BLaER1 treated with 17β-estradiol and CSF1 and Interleukin-3, amounts not matched to agents 10 nM and 100 nM (cell line): Measurements from ENCODE around the gene LOXL4.
A peak's percentile ranks its signal among the peaks of the same experiment; 100 is the strongest.

ENCODE experiments used
- H3K27ac ChIP-seq, 11 experiments: shearing (Covaris generic); formaldehyde crosslinking; 2 replicates each; pipeline ENCODE4 v1.8.1; 2022
- H3K27me3 ChIP-seq, 11 experiments: shearing (Covaris generic); formaldehyde crosslinking; 2 replicates each; pipeline ENCODE4 v1.8.1; 2022
- H3K36me3 ChIP-seq, 11 experiments: shearing (Covaris generic); formaldehyde crosslinking; 2 replicates each; pipeline ENCODE4 v1.8.1; 2022
- H3K4me1 ChIP-seq, 10 experiments: shearing (Covaris generic); formaldehyde crosslinking; 2 replicates each; pipeline ENCODE4 v1.8.1; 2022
- H3K4me2 ChIP-seq, 11 experiments: shearing (Covaris generic); formaldehyde crosslinking; 2 replicates each; pipeline ENCODE4 v1.8.1; 2022
- H3K4me3 ChIP-seq, 10 experiments: shearing (Covaris generic); formaldehyde crosslinking; 2 replicates each; pipeline ENCODE4 v1.8.1; 2022
- H3K9ac ChIP-seq, 11 experiments: shearing (Covaris generic); formaldehyde crosslinking; 2 replicates each; pipeline ENCODE4 v1.8.1; 2022
- H3K9me3 ChIP-seq, 11 experiments: shearing (Covaris generic); formaldehyde crosslinking; replicated peaks in 1 of 11; 2 replicates each; pipeline ENCODE4 v1.8.1; 2022
- H4K20me1 ChIP-seq, 11 experiments: shearing (Covaris generic); formaldehyde crosslinking; 2 replicates each; pipeline ENCODE4 v1.8.1; 2022
- Cebpa-rat ChIP-seq, 11 experiments: shearing (Covaris generic); IDR thresholded peaks; 2 replicates each; pipeline ENCODE4 v1.8.1; 2022

The LOXL4 gene

GRCh38 chr10:98267894-98268693 is at the start of gene LOXL4:
TSS of gene LOXL4 (minus strand) at chr10:98268194. CDS start at chr10:98263019, 5,175 bp downstream.
- TF ChIP-seq Cebpa-rat (IDR thresholded peaks at IDR 0.05), result no peak
- Histone ChIP-seq H4K20me1 (peaks cover 0 to 5% (median 0%) of the 10 kb centered on the region in 11 experiments; a peak in 1 of 22 replicates), H3K4me1 (peaks cover 5 to 83% (median 78%) of the 10 kb centered on the region in 10 experiments), H3K27ac (peak within 1 kb of the TSS in 8 of 11 experiments; percentile 39 to 66 (median 54); a peak in 15 of 22 replicates), H3K4me2 (peak within 1 kb of the TSS; percentile 70 to 95 (median 89)), H3K4me3 (peak within 1 kb of the TSS; percentile 46 to 68 (median 54)), H3K36me3 (no peaks in the 10 kb centered on the region), H3K9ac (peak within 1 kb of the TSS; percentile 49 to 73 (median 70); a peak in 21 of 22 replicates), H3K27me3 (peaks cover 0 to 32% (median 0%) of the 10 kb centered on the region in 11 experiments; a peak in 6 of 22 replicates), H3K9me3 (0 out of 22 replicates have a peak, but pooled peaks cover 0 to 2% (median 0%) of the 10 kb centered on the region in 11 experiments)

- Histone ChIP-seq H3K9ac (peak overlapping the region in 1 of 11 experiments; percentile 12; a peak in 1 of 22 replicates), H3K4me2 (peak overlapping the region; percentile 46 to 79 (median 75)), H4K20me1 (no peaks in the 10 kb centered on the region; a peak in 1 of 22 replicates), H3K27me3 (peaks cover 0 to 15% (median 0%) of the 10 kb centered on the region in 11 experiments; a peak in 4 of 22 replicates), H3K4me1 (peaks cover 42 to 67% (median 52%) of the 10 kb centered on the region in 10 experiments), H3K4me3 (no peak overlapping the region), H3K9me3 (peaks cover 0 to 8% (median 0%) of the 10 kb centered on the region in 11 experiments; a peak in 2 of 22 replicates), H3K36me3 (no peaks in the 10 kb centered on the region), H3K27ac (peak overlapping the region in 4 of 11 experiments; percentile 19 to 59 (median 37); a peak in 6 of 22 replicates)
- no peak for TF ChIP-seq Cebpa-rat (IDR thresholded peaks at IDR 0.05)
Observed at GRCh38 chr10:98316661-98317060, 48.7 kb upstream of the LOXL4 start.

- H3K27me3 ChIP-seq, result peaks cover 0 to 10% (median 0%) of the 10 kb centered on the region in 11 experiments; a peak in 3 of 22 replicates
- no peak for TF ChIP-seq Cebpa-rat (IDR thresholded peaks at IDR 0.05)
- H4K20me1 ChIP-seq, result no peaks in the 10 kb centered on the region; a peak in 1 of 22 replicates
- H3K27ac ChIP-seq, result peak overlapping the region in 4 of 11 experiments; percentile 19 to 59 (median 37); a peak in 4 of 22 replicates
- H3K4me2 ChIP-seq, result peak overlapping the region; percentile 46 to 79 (median 75)
- peaks cover 0 to 8% (median 0%) of the 10 kb centered on the region in 11 experiments; a peak in 2 of 22 replicates for H3K9me3 ChIP-seq
- no peak overlapping the region for H3K4me3 ChIP-seq
- H3K9ac ChIP-seq, result 0 out of 22 replicates have a peak overlapping the region, but pooled peaks of 1 of the 11 experiments have one; percentile 12
- no peaks in the 10 kb centered on the region for H3K36me3 ChIP-seq
- peaks cover 37 to 63% (median 47%) of the 10 kb centered on the region in 10 experiments for H3K4me1 ChIP-seq
Observed at GRCh38 chr10:98316170-98316569, 48.2 kb upstream of the LOXL4 start.

- Histone ChIP-seq H3K4me1 (peaks cover 27 to 53% (median 36%) of the 10 kb centered on the region in 10 experiments), H3K27ac (peak overlapping the region in 4 of 11 experiments; percentile 15 to 59 (median 37); a peak in 6 of 22 replicates), H3K9me3 (peaks cover 0 to 8% (median 0%) of the 10 kb centered on the region in 11 experiments; a peak in 2 of 22 replicates), H4K20me1 (no peaks in the 10 kb centered on the region), H3K9ac (no peak overlapping the region), H3K36me3 (no peaks in the 10 kb centered on the region), H3K27me3 (no peaks in the 10 kb centered on the region), H3K4me3 (no peak overlapping the region), H3K4me2 (peak overlapping the region in 5 of 11 experiments; percentile 75 to 79 (median 77); a peak in 10 of 22 replicates)
- TF ChIP-seq Cebpa-rat (IDR thresholded peaks at IDR 0.05), result peak in 4 of 11 experiments; percentile 14 to 74 (median 49); a peak in 4 of 22 replicates
Observed at GRCh38 chr10:98314532-98315284, 46.7 kb upstream of the LOXL4 start.

- TF ChIP-seq Cebpa-rat (IDR thresholded peaks at IDR 0.05), result no peak
- peaks cover 26 to 55% (median 36%) of the 10 kb centered on the region in 10 experiments for H3K4me1 ChIP-seq
- H3K9me3 ChIP-seq, result peaks cover 0 to 8% (median 0%) of the 10 kb centered on the region in 11 experiments; a peak in 2 of 22 replicates
- H3K4me3 ChIP-seq, result no peak overlapping the region
- no peaks in the 10 kb centered on the region for H4K20me1 ChIP-seq
- H3K4me2 ChIP-seq, result peak overlapping the region in 4 of 11 experiments; percentile 75 to 79 (median 78); a peak in 5 of 22 replicates
- no peaks in the 10 kb centered on the region for H3K27me3 ChIP-seq
- H3K27ac ChIP-seq, result no peak overlapping the region
- H3K36me3 ChIP-seq, result no peaks in the 10 kb centered on the region
- H3K9ac ChIP-seq, result no peak overlapping the region
Observed at GRCh38 chr10:98313598-98313997, 45.6 kb upstream of the LOXL4 start.

GRCh38 chr10:98312822-98313221 is 44.8 kb upstream of the LOXL4 start:
- no peaks in the 10 kb centered on the region for H4K20me1 ChIP-seq
- H3K27ac ChIP-seq, result no peak overlapping the region
- no peaks in the 10 kb centered on the region for H3K27me3 ChIP-seq
- H3K9ac ChIP-seq, result no peak overlapping the region
- peaks cover 26 to 53% (median 36%) of the 10 kb centered on the region in 10 experiments for H3K4me1 ChIP-seq
- peaks cover 0 to 2% (median 0%) of the 10 kb centered on the region in 11 experiments; a peak in 2 of 22 replicates for H3K9me3 ChIP-seq
- H3K4me3 ChIP-seq, result no peak overlapping the region
- H3K36me3 ChIP-seq, result no peaks in the 10 kb centered on the region
- peak overlapping the region in 2 of 11 experiments; percentile 75 to 77; a peak in 2 of 22 replicates for H3K4me2 ChIP-seq
- TF ChIP-seq Cebpa-rat (IDR thresholded peaks at IDR 0.05), result no peak

- Histone ChIP-seq H3K36me3 (no peaks in the 10 kb centered on the region), H3K27me3 (no peaks in the 10 kb centered on the region), H3K9ac (no peak overlapping the region), H4K20me1 (no peaks in the 10 kb centered on the region), H3K4me2 (no peak overlapping the region), H3K27ac (no peak overlapping the region), H3K4me3 (no peak overlapping the region), H3K4me1 (peaks cover 23 to 49% (median 35%) of the 10 kb centered on the region in 10 experiments), H3K9me3 (no peaks in the 10 kb centered on the region)
- no peak for TF ChIP-seq Cebpa-rat (IDR thresholded peaks at IDR 0.05)
Observed at GRCh38 chr10:98312349-98312748, 44.4 kb upstream of the LOXL4 start.

DNA sequence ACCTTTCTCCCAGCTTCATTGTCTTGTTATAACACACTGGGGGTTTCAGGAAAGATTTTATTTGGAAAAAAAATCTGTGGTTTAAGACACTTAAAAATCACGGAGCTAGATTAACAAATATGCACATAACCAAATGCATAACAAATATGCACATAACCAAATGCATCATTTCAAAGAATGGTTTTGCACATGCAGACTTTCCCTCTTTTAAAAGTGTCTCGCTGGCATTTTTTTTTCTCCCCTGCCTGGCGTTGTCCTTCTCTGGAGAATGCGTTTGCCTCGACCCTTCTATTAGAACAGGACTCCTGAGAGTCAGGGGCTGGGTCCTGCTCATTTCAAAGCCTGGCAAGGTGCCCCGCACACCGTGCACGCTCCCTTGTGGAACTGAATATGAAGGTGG is 42.7 kb upstream of the LOXL4 start:
- TF ChIP-seq Cebpa-rat (IDR thresholded peaks at IDR 0.05), result no peak
- Histone ChIP-seq H3K4me1 (peaks cover 6 to 32% (median 19%) of the 10 kb centered on the region in 10 experiments; a peak in 19 of 20 replicates), H4K20me1 (no peaks in the 10 kb centered on the region), H3K36me3 (no peaks in the 10 kb centered on the region), H3K4me2 (no peak overlapping the region), H3K27me3 (no peaks in the 10 kb centered on the region), H3K4me3 (no peak overlapping the region), H3K9ac (no peak overlapping the region), H3K9me3 (peaks cover 0 to 10% (median 5%) of the 10 kb centered on the region in 11 experiments; a peak in 6 of 22 replicates), H3K27ac (no peak overlapping the region)
